K562 (cell line): ENCODE measurements around the gene IPO11. TPM values are rescaled to one million over a fixed set of nuclear protein-coding genes. Genes with fewer than 3 reads are reported as not detected.

ENCODE experiments used
- E2F3 ChIP-seq: fragments of 250-450 bp; sonication (Bioruptor Pico); IDR thresholded peaks from 2 replicates; pipeline ENCODE4 v1.4.0; 2020; ENCODE audit warnings: mild to moderate bottlenecking
- FOXA1 ChIP-seq: fragments of 450-650 bp; IDR thresholded peaks from 2 replicates; pipeline ENCODE4 v1.6.1; 2016; ENCODE audit warnings: mild to moderate bottlenecking, borderline replicate concordance
- FOXP1 ChIP-seq: sonication (generic); formaldehyde crosslinking; IDR thresholded peaks from 2 replicates; pipeline ENCODE4 v1.8.0; 2022; ENCODE audit warnings: mild to moderate bottlenecking, missing genetic modification reagents
- HNRNPK ChIP-seq: fragments of 200-400 bp; formaldehyde crosslinking; IDR thresholded peaks from one replicate; pipeline ENCODE4 v1.6.1; 2018; ENCODE audit warnings: mild to moderate bottlenecking, low read depth, low read length; ENCODE audit not compliant: poor library complexity, severe bottlenecking
- HOMEZ ChIP-seq: fragments of 250-450 bp; sonication (Bioruptor Pico); IDR thresholded peaks from 2 replicates; pipeline ENCODE4 v1.4.0; 2020; ENCODE audit warnings: mild to moderate bottlenecking, moderate library complexity
- KLF13 ChIP-seq: fragments of 450-650 bp; IDR thresholded peaks from 2 replicates; pipeline ENCODE4 v1.6.1; 2016; ENCODE audit warnings: missing genetic modification characterization, low read depth, mild to moderate bottlenecking, missing compliant biosample characterization, moderate library complexity, borderline replicate concordance
- NFATC3 ChIP-seq: fragments of 450-650 bp; IDR thresholded peaks from 2 replicates; pipeline ENCODE4 v1.6.1; 2017; ENCODE audit warnings: mild to moderate bottlenecking
- NFRKB ChIP-seq: fragments of 450-650 bp; IDR thresholded peaks from 2 replicates; pipeline ENCODE4 v1.6.1; 2016; ENCODE audit warnings: low read depth
- PTBP1 ChIP-seq: fragments of 200-400 bp; formaldehyde crosslinking; IDR thresholded peaks from 2 replicates; pipeline ENCODE4 v1.6.1; 2017; ENCODE audit warnings: low read depth, low read length
- PTRF ChIP-seq: fragments of 450-650 bp; IDR thresholded peaks from 2 replicates; pipeline ENCODE4 v1.6.1; 2016; ENCODE audit warnings: mild to moderate bottlenecking, missing genetic modification characterization, missing compliant biosample characterization
- PTTG1 ChIP-seq: fragments of 450-650 bp; IDR thresholded peaks from 2 replicates; pipeline ENCODE4 v1.6.1; 2016; ENCODE audit warnings: low read depth, mild to moderate bottlenecking, missing genetic modification characterization, missing compliant biosample characterization
- RNF2 ChIP-seq: sonication (generic); IDR thresholded peaks from 2 replicates; pipeline ENCODE4 v1.6.1; 2016
- SMAD4 ChIP-seq: fragments of 250-450 bp; sonication (Bioruptor Pico); conservative IDR thresholded peaks from 2 replicates; pipeline ENCODE4 v1.8.0; 2021; ENCODE audit warnings: inconsistent platforms, mild to moderate bottlenecking, moderate library complexity
- TAF15 ChIP-seq: fragments of 200-400 bp; formaldehyde crosslinking; IDR thresholded peaks from 2 replicates; pipeline ENCODE4 v1.6.1; 2017; ENCODE audit warnings: mild to moderate bottlenecking, low read depth, low read length, moderate library complexity
- ZNF174 ChIP-seq: fragments of 250-450 bp; sonication (Bioruptor Pico); IDR thresholded peaks from 2 replicates; pipeline ENCODE4 v1.4.0; 2020; ENCODE audit warnings: mild to moderate bottlenecking
- ZNF311 ChIP-seq: fragments of 250-450 bp; sonication (Bioruptor Pico); IDR thresholded peaks from 2 replicates; pipeline ENCODE4 v1.4.0; 2020; ENCODE audit warnings: mild to moderate bottlenecking, moderate library complexity
- ZNF57 ChIP-seq: fragments of 450-650 bp; formaldehyde crosslinking; IDR thresholded peaks from 2 replicates; pipeline ENCODE4 v1.4.0; 2020; ENCODE audit warnings: mild to moderate bottlenecking, moderate library complexity
- ZNF609 ChIP-seq: sonication (generic); formaldehyde crosslinking; IDR thresholded peaks from 2 replicates; pipeline ENCODE4 v1.8.1; 2023; ENCODE audit warnings: missing genetic modification reagents, mild to moderate bottlenecking, borderline replicate concordance
- ZNF699 ChIP-seq: fragments of 250-450 bp; sonication (Bioruptor Pico); IDR thresholded peaks from 2 replicates; pipeline ENCODE4 v1.8.0; 2021; ENCODE audit warnings: mild to moderate bottlenecking, moderate library complexity; ENCODE audit not compliant: insufficient replicate concordance
- ZNF764 ChIP-seq: fragments of 250-450 bp; sonication (Bioruptor Pico); IDR thresholded peaks from 2 replicates; pipeline ENCODE4 v1.4.0; 2020; ENCODE audit warnings: low read depth, mild to moderate bottlenecking, moderate library complexity
- ZNF766 ChIP-seq: fragments of 200-800 bp; sonication (Bioruptor generic); conservative IDR thresholded peaks from 2 replicates; pipeline ENCODE4 v1.6.1; 2016; ENCODE audit warnings: missing genetic modification characterization, missing compliant biosample characterization
- ZNF77 ChIP-seq: fragments of 250-450 bp; sonication (Bioruptor Pico); IDR thresholded peaks from 2 replicates; pipeline ENCODE4 v1.5.0; 2020
- polyA plus RNA-seq, 8 experiments: library from polyadenylated mRNA; depleted of rRNA in 4 of 8; stranded (reverse) in 5 of 8; unstranded in 3 of 8; fragments of >200 nt; fragmentation: Nextera tagmentation in 2 of 8; fragmentation: Illumina TruSeq in 1 of 8; extraction: Ambion mirVana in 2 of 8; extraction: Trizol in 1 of 8; gene quantifications; 2 replicates each; pipeline versions ENCODE4 v1.2.1 to v1.2.3, GENCODE V29; 2011 to 2014; ENCODE audit warnings: inconsistent platforms in 1 of 8, missing spikeins in 1 of 8
- total RNA-seq, 7 experiments: library from RNA; depleted of rRNA in 6 of 7; stranded (reverse); fragments of >200 nt in 6 of 7; fragmentation: Illumina TruSeq in 2 of 7; extraction: Trizol in 2 of 7; gene quantifications; 2 replicates each; pipeline versions ENCODE4 v1.2.1 to v1.2.3, GENCODE V29; 2011 to 2021; ENCODE audit warnings: low replicate concordance in 1 of 7

The IPO11 gene
- total and polyA plus RNA-seq, 9 of the 15 experiments (the other 6 are each of a cell fraction or from before 2014, with no cell fraction given) = 38.7 to 96.0 (median 70.9) TPM

GRCh38 chr5:62403411-62404250, 8.9 kb upstream of the IPO11 start, which contains the start of gene DIMT1 (continued):
- TF ChIP-seq FOXP1 (CRISPR knock-in tag) = peak; percentile 7; the same call in 1 of the 2 replicates
- no peak for TF ChIP-seq NFRKB
- TF ChIP-seq ZNF311 = no peak
- 0 out of 2 replicates have a peak, but pooled peaks have one; percentile 10 for TF ChIP-seq ZNF764 (CRISPR knock-in tag)
- peak; percentile 96 for TF ChIP-seq KLF13
- TF ChIP-seq ZNF766 (CRISPR knock-in tag) = no peak
- no peak for TF ChIP-seq E2F3 (CRISPR knock-in tag)
- TF ChIP-seq HNRNPK = no peak
- TF ChIP-seq PTTG1 = no peak
- no peak for TF ChIP-seq ZNF77 (CRISPR knock-in tag)
- no peak for TF ChIP-seq PTRF
- no peak for TF ChIP-seq FOXA1
- TF ChIP-seq SMAD4 (CRISPR knock-in tag) = 0 out of 2 replicates have a peak, but pooled peaks have one; percentile 61
- TF ChIP-seq TAF15 = no peak
- TF ChIP-seq PTBP1 = no peak
- no peak for TF ChIP-seq NFATC3
- TF ChIP-seq ZNF57 (CRISPR knock-in tag) = no peak
- TF ChIP-seq ZNF174 (CRISPR knock-in tag) = no peak
- peak; percentile 47 for TF ChIP-seq RNF2
- 0 out of 2 replicates have a peak, but pooled peaks have one; percentile 37 for TF ChIP-seq HOMEZ
- TF ChIP-seq ZNF699 = no peak
- peak; percentile 80; the same call in 1 of the 2 replicates for TF ChIP-seq ZNF609 (CRISPR knock-in tag)
